Neuron (in vitro differentiated cells): ENCODE data around the gene PRDM2.

Source experiments
- H2AFZ ChIP-seq: one replicate; pipeline ENCODE4 v1.6.1; 2013; ENCODE audit warnings: low read depth, mild to moderate bottlenecking, inconsistent platforms, low read length, moderate library complexity
- H3K27me3 ChIP-seq: one replicate; pipeline ENCODE4 v1.6.1; 2013; ENCODE audit warnings: low read length; ENCODE audit not compliant: insufficient read depth
- H3K36me3 ChIP-seq: one replicate; pipeline ENCODE4 v1.6.1; 2013; ENCODE audit warnings: low read length; ENCODE audit not compliant: insufficient read depth
- H3K4me1 ChIP-seq: one replicate; pipeline ENCODE4 v1.6.1; 2013; ENCODE audit warnings: low read length; ENCODE audit not compliant: insufficient read depth
- H3K4me3 ChIP-seq: 2 replicates; pipeline ENCODE4 v1.5.1; 2013; ENCODE audit warnings: mild to moderate bottlenecking, low read length, moderate library complexity
- H3K9me3 ChIP-seq: one replicate; pipeline ENCODE4 v1.6.1; 2013; ENCODE audit warnings: low read length

Gene PRDM2

DNA sequence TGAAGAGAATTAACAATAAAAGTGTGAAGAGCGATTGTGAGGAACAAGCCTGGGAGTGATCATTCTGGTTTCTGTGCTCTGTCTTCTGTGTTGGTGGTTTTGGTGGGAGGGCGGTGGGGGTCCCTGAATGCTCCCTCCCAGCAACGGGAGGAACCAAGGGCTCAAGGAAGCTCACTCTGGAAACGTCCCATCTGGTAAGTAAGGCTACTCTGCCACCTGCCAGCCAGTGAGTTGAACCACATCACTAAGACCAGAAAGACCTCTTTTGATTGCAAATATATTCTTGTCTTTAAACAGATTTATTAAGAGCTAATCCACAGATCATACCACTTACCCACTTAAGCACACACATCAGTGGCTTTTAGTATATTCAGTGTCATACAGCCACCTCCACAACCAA is 125.0 kb downstream of the PRDM2 start:
- H3K4me1 ChIP-seq, result no peaks in the 10 kb centered on the region
- H2AFZ ChIP-seq, result no peak overlapping the region
- H3K27me3 ChIP-seq, result no peaks in the 10 kb centered on the region
- H3K4me3 ChIP-seq, result no peak overlapping the region
- peaks cover 5% of the 10 kb centered on the region for H3K9me3 ChIP-seq
- H3K36me3 ChIP-seq, result no peaks in the 10 kb centered on the region

- Histone ChIP-seq H3K4me3 (no peak overlapping the region), H3K4me1 (no peaks in the 10 kb centered on the region), H3K9me3 (peaks cover 5% of the 10 kb centered on the region), H2AFZ (no peak overlapping the region), H3K27me3 (no peaks in the 10 kb centered on the region), H3K36me3 (no peaks in the 10 kb centered on the region)
Observed at GRCh38 chr1:13826009-13826408, 126.0 kb downstream of the PRDM2 start.

DNA sequence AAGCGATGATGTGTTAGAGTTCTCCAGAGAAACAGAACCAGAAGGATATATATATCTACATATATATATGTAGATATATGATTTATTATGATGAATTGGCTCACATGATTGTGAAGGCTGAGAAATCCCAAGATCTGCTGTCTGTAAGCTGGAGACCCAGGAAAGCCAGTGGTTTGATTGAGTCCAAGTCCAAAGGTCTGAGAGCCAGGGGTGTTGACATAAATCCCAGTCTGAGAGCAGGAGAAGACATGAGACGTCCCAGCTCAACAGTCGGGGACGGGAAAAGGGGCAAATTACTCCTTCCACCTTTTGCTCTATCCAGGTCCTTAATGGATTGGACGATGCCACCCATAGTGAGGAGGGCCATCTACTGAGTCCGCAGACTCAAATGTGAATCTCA is 126.6 kb downstream of the PRDM2 start:
- H3K36me3 ChIP-seq, result no peaks in the 10 kb centered on the region
- H3K27me3 ChIP-seq, result no peaks in the 10 kb centered on the region
- peaks cover 5% of the 10 kb centered on the region for H3K9me3 ChIP-seq
- no peaks in the 10 kb centered on the region for H3K4me1 ChIP-seq
- no peak overlapping the region for H3K4me3 ChIP-seq
- no peak overlapping the region for H2AFZ ChIP-seq

DNA sequence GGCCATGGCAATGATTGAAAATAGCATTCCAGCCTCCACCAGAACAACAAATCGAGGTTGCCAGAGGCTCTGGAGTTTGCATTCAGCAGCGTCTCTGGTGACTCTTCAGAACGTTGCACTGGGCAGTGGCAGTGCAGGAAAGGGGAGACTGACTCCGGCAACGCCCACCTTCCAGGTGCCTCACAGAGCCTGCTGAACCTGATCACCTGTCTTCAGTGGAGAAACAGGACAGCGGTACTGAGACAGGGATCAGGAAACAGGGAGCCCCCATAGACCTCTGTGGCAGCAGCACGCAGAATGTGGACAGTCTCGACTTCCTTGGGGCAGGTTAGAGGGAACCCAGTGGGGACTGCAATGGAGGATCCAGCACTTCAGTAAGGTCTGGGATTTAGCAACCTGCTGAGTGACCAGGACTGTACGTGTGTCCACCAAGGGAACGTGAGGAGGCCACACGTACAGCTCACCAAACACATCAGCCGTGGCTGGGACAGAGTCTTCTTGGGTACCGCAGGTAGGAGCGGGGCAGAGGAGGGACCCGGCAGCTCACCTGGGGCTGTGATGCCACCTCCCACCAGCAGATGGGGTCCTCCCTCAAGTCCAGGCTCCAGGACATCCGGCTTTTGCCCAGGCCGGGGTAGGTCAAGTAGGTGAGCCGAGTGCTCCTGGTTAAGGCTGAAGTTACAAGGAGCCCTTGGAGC is 128.6 kb downstream of the PRDM2 start:
- Histone ChIP-seq H3K4me1 (no peaks in the 10 kb centered on the region), H3K9me3 (peaks cover 1% of the 10 kb centered on the region), H3K36me3 (no peaks in the 10 kb centered on the region), H3K4me3 (no peak overlapping the region), H3K27me3 (no peaks in the 10 kb centered on the region), H2AFZ (no peak overlapping the region)

DNA sequence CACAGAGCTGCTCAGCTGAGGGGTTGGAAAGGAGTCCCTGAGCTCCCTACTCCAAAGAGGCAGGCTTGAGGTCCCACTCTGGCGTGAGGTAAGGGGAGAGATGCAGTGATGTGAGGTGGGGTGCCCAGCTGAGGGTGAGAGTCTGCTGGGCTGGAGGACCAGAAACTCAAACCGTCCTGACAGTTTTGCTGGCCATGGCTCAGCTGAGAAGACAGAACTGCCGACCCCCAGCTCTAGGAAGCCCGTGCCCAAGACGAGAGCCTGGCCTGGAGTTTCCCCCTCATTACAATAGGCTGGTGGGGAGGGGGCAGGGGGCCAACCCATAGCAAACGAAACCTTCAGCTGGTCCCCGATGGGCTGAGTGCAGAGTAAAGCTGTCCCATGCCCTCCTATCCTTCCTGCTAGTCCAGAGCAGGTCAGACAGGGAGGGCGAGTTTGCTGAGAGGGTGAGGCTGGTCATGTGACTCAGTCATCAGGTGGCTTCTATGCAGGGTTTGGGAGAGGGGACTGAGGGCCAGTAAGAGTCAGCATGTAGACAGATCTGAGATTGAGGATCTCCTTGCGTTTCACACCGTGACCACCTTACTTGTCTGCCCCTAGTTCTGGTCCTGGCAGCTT is 129.3 kb downstream of the PRDM2 start:
- H2AFZ ChIP-seq, result no peak overlapping the region
- no peak overlapping the region for H3K4me3 ChIP-seq
- no peaks in the 10 kb centered on the region for H3K27me3 ChIP-seq
- no peaks in the 10 kb centered on the region for H3K36me3 ChIP-seq
- H3K9me3 ChIP-seq, result no peaks in the 10 kb centered on the region
- H3K4me1 ChIP-seq, result no peaks in the 10 kb centered on the region

- H3K27me3 ChIP-seq, result no peaks in the 10 kb centered on the region
- no peaks in the 10 kb centered on the region for H3K4me1 ChIP-seq
- no peak overlapping the region for H3K4me3 ChIP-seq
- H2AFZ ChIP-seq, result no peak overlapping the region
- no peaks in the 10 kb centered on the region for H3K9me3 ChIP-seq
- H3K36me3 ChIP-seq, result no peaks in the 10 kb centered on the region
Observed at GRCh38 chr1:13830170-13830569, 130.2 kb downstream of the PRDM2 start.

GRCh38 chr1:13830616-13831280 is 130.8 kb downstream of the PRDM2 start:
- Histone ChIP-seq H3K9me3 (no peaks in the 10 kb centered on the region), H3K36me3 (no peaks in the 10 kb centered on the region), H2AFZ (no peak overlapping the region), H3K27me3 (no peaks in the 10 kb centered on the region), H3K4me1 (no peaks in the 10 kb centered on the region), H3K4me3 (no peak overlapping the region)

- Histone ChIP-seq H3K4me1 (no peaks in the 10 kb centered on the region), H3K9me3 (no peaks in the 10 kb centered on the region), H2AFZ (no peak overlapping the region), H3K36me3 (no peaks in the 10 kb centered on the region), H3K27me3 (no peaks in the 10 kb centered on the region), H3K4me3 (no peak overlapping the region)
Observed at GRCh38 chr1:13832100-13832499, 132.1 kb downstream of the PRDM2 start.

GRCh38 chr1:13832536-13832935 is 132.5 kb downstream of the PRDM2 start:
- Histone ChIP-seq H3K36me3 (no peaks in the 10 kb centered on the region), H3K27me3 (no peaks in the 10 kb centered on the region), H3K4me3 (no peak overlapping the region), H2AFZ (no peak overlapping the region), H3K4me1 (no peaks in the 10 kb centered on the region), H3K9me3 (no peaks in the 10 kb centered on the region)

- H3K4me3 ChIP-seq, result no peak overlapping the region
- no peaks in the 10 kb centered on the region for H3K36me3 ChIP-seq
- H3K9me3 ChIP-seq, result no peaks in the 10 kb centered on the region
- no peaks in the 10 kb centered on the region for H3K27me3 ChIP-seq
- no peak overlapping the region for H2AFZ ChIP-seq
- H3K4me1 ChIP-seq, result no peaks in the 10 kb centered on the region
Observed at GRCh38 chr1:13836136-13836535, 136.1 kb downstream of the PRDM2 start.

DNA sequence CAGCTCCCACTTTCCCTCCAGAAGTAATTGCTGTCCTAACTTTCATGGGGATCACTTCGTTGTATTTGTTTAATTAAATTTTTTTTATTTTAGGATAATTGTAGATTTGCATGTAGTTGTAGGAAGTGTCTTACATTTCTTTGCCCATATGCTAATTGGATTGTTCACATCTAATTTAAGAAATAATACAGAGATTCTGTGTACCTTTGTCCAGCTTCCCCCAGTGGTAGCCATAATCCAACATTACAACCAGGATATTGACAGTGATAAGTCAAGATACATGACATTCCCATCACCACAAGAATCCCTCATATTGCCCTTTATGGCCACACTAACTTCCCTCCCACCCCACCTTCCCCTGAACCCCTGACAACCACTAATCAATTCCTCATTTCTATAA is 136.6 kb downstream of the PRDM2 start:
- no peak overlapping the region for H3K4me3 ChIP-seq
- H3K36me3 ChIP-seq, result no peaks in the 10 kb centered on the region
- H2AFZ ChIP-seq, result no peak overlapping the region
- H3K9me3 ChIP-seq, result no peaks in the 10 kb centered on the region
- H3K4me1 ChIP-seq, result no peaks in the 10 kb centered on the region
- H3K27me3 ChIP-seq, result no peaks in the 10 kb centered on the region

GRCh38 chr1:13838236-13838635 is 138.2 kb downstream of the PRDM2 start:
- no peaks in the 10 kb centered on the region for H3K9me3 ChIP-seq
- no peaks in the 10 kb centered on the region for H3K27me3 ChIP-seq
- H3K4me1 ChIP-seq, result no peaks in the 10 kb centered on the region
- H3K36me3 ChIP-seq, result no peaks in the 10 kb centered on the region
- no peak overlapping the region for H3K4me3 ChIP-seq
- no peak overlapping the region for H2AFZ ChIP-seq

DNA sequence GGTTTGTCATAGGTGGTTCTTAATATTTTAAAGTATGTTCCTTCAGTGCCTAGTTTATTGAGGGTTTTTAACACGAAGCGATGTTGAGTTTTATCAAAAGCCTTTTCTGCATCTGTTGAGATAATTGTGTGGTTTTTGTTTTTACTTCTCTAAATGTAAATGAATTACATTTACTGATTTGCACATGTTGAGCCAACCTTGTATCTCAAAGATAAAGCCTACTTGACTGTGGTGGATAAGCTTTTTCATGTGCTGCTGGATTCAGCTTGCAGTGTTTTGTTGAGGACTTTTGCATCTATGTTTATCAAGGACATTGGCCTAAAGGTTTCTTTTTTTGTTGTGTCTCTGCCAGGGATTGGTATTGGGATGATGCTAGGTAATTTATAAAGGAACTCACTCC is 142.5 kb downstream of the PRDM2 start:
- Histone ChIP-seq H3K27me3 (no peaks in the 10 kb centered on the region), H3K4me1 (no peaks in the 10 kb centered on the region), H2AFZ (no peak overlapping the region), H3K9me3 (no peaks in the 10 kb centered on the region), H3K36me3 (no peaks in the 10 kb centered on the region), H3K4me3 (no peak overlapping the region)
